HCT116 (cell line): ENCODE data around the gene MAP3K10. TPM values are rescaled to one million over a fixed set of nuclear protein-coding genes. Genes with fewer than 3 reads are reported as not detected.

ENCODE experiments used
- ATAC-seq: fragments of 200-7000 bp; cut with Tn5 transposase; 2 replicates; pipeline ENCODE4 v1.9.1; 2020; ENCODE audit warnings: mild to moderate bottlenecking, moderate library complexity
- BruUV-seq: library from RNA; stranded (reverse); fragments of 400-500 nt; replicated peaks from 2 replicates; lab custom pipeline; 2021; lab: Mats Ljungman, UMichigan
- CTCF ChIA-PET: fragments of 300-600 bp; sonication (Branson Sonifier 250); formaldehyde crosslinking; loops from one replicate; lab custom pipeline; 2021; ENCODE audit warnings: antibody characterized with exemption; lab: Charles Lee
- POLR2A ChIA-PET: fragments of 300-600, 350-600 bp; sonication (Branson Sonifier 250); formaldehyde crosslinking; loops from one replicate; lab custom pipeline; 2021; ENCODE audit warnings: antibody characterized with exemption; lab: Charles Lee
- RAD21 ChIA-PET, 2 experiments: fragments of 300-600 bp; sonication (Branson Sonifier 250); formaldehyde crosslinking; loops; one replicate each; lab custom pipeline; 2023; ENCODE audit warnings: low total read pairs in 2 of 2; ENCODE audit not compliant: uncharacterized antibody in 2 of 2, unreplicated experiment in 2 of 2, low non-redundant PET in 1 of 2; lab: Charles Lee
- DNase-seq: peaks from one replicate; pipeline ENCODE4 v3.0.0-alpha.2; 2010; ENCODE audit warnings: low read depth, low spot score
- H2AFZ ChIP-seq: fragments of 200-600 bp; shearing (Covaris generic), sonication (generic); 2 replicates; pipeline ENCODE4 v1.6.1; 2017; ENCODE audit warnings: low read depth, mixed run types, mixed read lengths, antibody characterized with exemption, low read length; ENCODE audit not compliant: poor library complexity, severe bottlenecking
- H3K27ac ChIP-seq: 2 replicates; pipeline ENCODE4 v1.5.1; 2012; ENCODE audit warnings: low read depth, low read length
- H3K27me3 ChIP-seq: fragments of 200-600 bp; sonication (generic); 2 replicates; pipeline ENCODE4 v1.6.1; 2016; ENCODE audit warnings: mixed run types, low read length, mixed read lengths; ENCODE audit not compliant: insufficient read depth
- H3K36me3 ChIP-seq, 2 experiments: fragments of 200-500 bp in 1 of 2; fragments of 200-600 bp in 1 of 2; sonication (Bioruptor generic) in 1 of 2; sonication (generic) in 1 of 2; 2 replicates each; pipeline versions ENCODE4 v1.5.1 to v1.6.1; 2014 to 2016; ENCODE audit warnings: low read length in 2 of 2, inconsistent platforms in 1 of 2, mixed read lengths in 1 of 2, mixed run types in 1 of 2; ENCODE audit not compliant: insufficient read depth in 2 of 2, control insufficient read depth in 1 of 2
- H3K4me1 ChIP-seq, 2 experiments: fragments of 200-600 bp in 1 of 2; sonication (generic) in 1 of 2; 2 replicates each; pipeline versions ENCODE4 v1.5.1 to v1.6.1; 2012 to 2017; ENCODE audit warnings: low read length in 2 of 2, inconsistent platforms in 1 of 2, mild to moderate bottlenecking in 1 of 2, mixed read lengths in 1 of 2, mixed run types in 1 of 2, moderate library complexity in 1 of 2; ENCODE audit not compliant: insufficient read depth in 2 of 2, control insufficient read depth in 1 of 2
- H3K4me2 ChIP-seq: fragments of 200-600 bp; sonication (generic); 2 replicates; pipeline ENCODE4 v1.6.1; 2017; ENCODE audit warnings: mixed run types, low read length, mixed read lengths
- H3K4me3 ChIP-seq, 2 experiments: fragments of 200-600 bp in 1 of 2; sonication (generic) in 1 of 2; replicated peaks in 1 of 2; 2 replicates each; pipeline ENCODE4 v1.5.1; 2011 to 2016; ENCODE audit warnings: low read length in 2 of 2, control low read depth in 1 of 2, low read depth in 1 of 2, mild to moderate bottlenecking in 1 of 2, mixed read lengths in 1 of 2, mixed run types in 1 of 2
- H3K79me2 ChIP-seq: fragments of 200-600 bp; sonication (generic); 2 replicates; pipeline ENCODE4 v1.6.1; 2017; ENCODE audit warnings: mild to moderate bottlenecking, mixed run types, low read length, moderate library complexity, mixed read lengths; ENCODE audit not compliant: insufficient read depth
- H3K9ac ChIP-seq: fragments of 200-600 bp; sonication (generic); 2 replicates; pipeline ENCODE4 v1.6.1; 2016; ENCODE audit warnings: low read length, mixed read lengths
- H3K9me2 ChIP-seq: fragments of 200-600 bp; sonication (generic), shearing (Covaris generic); 2 replicates; pipeline ENCODE4 v1.6.1; 2017; ENCODE audit warnings: mixed run types, mild to moderate bottlenecking, moderate library complexity; ENCODE audit not compliant: insufficient read depth
- H3K9me3 ChIP-seq, 2 experiments: fragments of 200-500 bp in 1 of 2; fragments of 200-600 bp in 1 of 2; sonication (Bioruptor generic) in 1 of 2; sonication (generic) in 1 of 2; 2 replicates each; pipeline ENCODE4 v1.6.1; 2014 to 2017; ENCODE audit warnings: low read length in 2 of 2, mixed read lengths in 2 of 2, inconsistent platforms in 1 of 2, low read depth in 1 of 2, mild to moderate bottlenecking in 1 of 2, mixed run types in 1 of 2, moderate library complexity in 1 of 2; ENCODE audit not compliant: control insufficient read depth in 1 of 2, insufficient read depth in 1 of 2
- H4K20me1 ChIP-seq: fragments of 200-600 bp; sonication (generic), shearing (Covaris generic); 2 replicates; pipeline ENCODE4 v1.6.1; 2017; ENCODE audit warnings: mixed run types, mild to moderate bottlenecking, moderate library complexity; ENCODE audit not compliant: insufficient read depth
- ELF1 ChIP-seq: IDR thresholded peaks from 2 replicates; pipeline ENCODE4 v1.6.1; 2012; ENCODE audit warnings: low read depth, borderline replicate concordance
- MAX ChIP-seq: IDR thresholded peaks from 2 replicates; pipeline ENCODE4 v1.6.1; 2012
- intact Hi-C: fragments of 100-400 bp; cut with micrococcal nuclease; formaldehyde crosslinking; loops from 2 replicates; pipeline ENCODE4 v1.10.0; 2022
- total RNA-seq: library from RNA; stranded (reverse); gene quantifications from one replicate; pipeline ENCODE4 v1.2.1, GENCODE V29; 2021; ENCODE audit not compliant: unreplicated experiment
- TF ChIP-seq, protein P1 (sequence below), 3 experiments: fragments of 200-600 bp in 1 of 3; sonication (generic) in 1 of 3; IDR thresholded peaks in 2 of 3; conservative IDR thresholded peaks in 1 of 3; 2 replicates each; pipeline ENCODE4 v1.5.1; 2012 to 2017; ENCODE audit warnings: low read depth in 2 of 3, low read length in 2 of 3, antibody characterized with exemption in 1 of 3, borderline replicate concordance in 1 of 3, control low read depth in 1 of 3, mild to moderate bottlenecking in 1 of 3, mixed read lengths in 1 of 3, mixed run types in 1 of 3, moderate library complexity in 1 of 3; ENCODE audit not compliant: insufficient read depth in 1 of 3

Gene MAP3K10
- total RNA-seq, 1 experiment from 2014 or later = 17.3 TPM

- no peak for ATAC-seq
- intact Hi-C loops = no loop called here
Measured at GRCh38 chr19:40163541-40164129, 27.6 kb upstream of the MAP3K10 start.

More at GRCh38 chr19:40163541-40164129, 27.6 kb upstream of the MAP3K10 start:
- no peak for DNase-seq
- RAD21 ChIA-PET = no interaction called here
- H3K27ac ChIP-seq = no peak overlapping the region
- CTCF ChIA-PET = interaction anchor here (1.0 kb wide), 1 partner anchor 9 kb away, joined by 3 read pairs; no protein-coding TSS in a partner anchor
- no peaks in the 10 kb centered on the region for H3K9me2 ChIP-seq
- H3K4me1 ChIP-seq = peaks cover 0 to 17% of the 10 kb centered on the region in 2 experiments; a peak in 2 of 4 replicates
- BruUV-seq = no TSS peak
- TF ChIP-seq, protein P1, sequence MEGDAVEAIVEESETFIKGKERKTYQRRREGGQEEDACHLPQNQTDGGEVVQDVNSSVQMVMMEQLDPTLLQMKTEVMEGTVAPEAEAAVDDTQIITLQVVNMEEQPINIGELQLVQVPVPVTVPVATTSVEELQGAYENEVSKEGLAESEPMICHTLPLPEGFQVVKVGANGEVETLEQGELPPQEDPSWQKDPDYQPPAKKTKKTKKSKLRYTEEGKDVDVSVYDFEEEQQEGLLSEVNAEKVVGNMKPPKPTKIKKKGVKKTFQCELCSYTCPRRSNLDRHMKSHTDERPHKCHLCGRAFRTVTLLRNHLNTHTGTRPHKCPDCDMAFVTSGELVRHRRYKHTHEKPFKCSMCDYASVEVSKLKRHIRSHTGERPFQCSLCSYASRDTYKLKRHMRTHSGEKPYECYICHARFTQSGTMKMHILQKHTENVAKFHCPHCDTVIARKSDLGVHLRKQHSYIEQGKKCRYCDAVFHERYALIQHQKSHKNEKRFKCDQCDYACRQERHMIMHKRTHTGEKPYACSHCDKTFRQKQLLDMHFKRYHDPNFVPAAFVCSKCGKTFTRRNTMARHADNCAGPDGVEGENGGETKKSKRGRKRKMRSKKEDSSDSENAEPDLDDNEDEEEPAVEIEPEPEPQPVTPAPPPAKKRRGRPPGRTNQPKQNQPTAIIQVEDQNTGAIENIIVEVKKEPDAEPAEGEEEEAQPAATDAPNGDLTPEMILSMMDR (IDR thresholded peaks at IDR 0.05 in 2 of 3, conservative IDR thresholded peaks at IDR 0.05 in 1 of 3; ENCODE audit: borderline replicate concordance in 1 of 3, insufficient read depth in 1 of 3, low read depth in 2 of 3, low read length in 2 of 3) = no peak
- TF ChIP-seq ELF1 = no peak
- no peak for TF ChIP-seq MAX
- no peaks in the 10 kb centered on the region for H4K20me1 ChIP-seq
- no peak overlapping the region for H3K4me3 ChIP-seq
- H2AFZ ChIP-seq = peak overlapping the region; percentile 8
- H3K79me2 ChIP-seq = no peaks in the 10 kb centered on the region
- no peak overlapping the region for H3K4me2 ChIP-seq
- H3K9me3 ChIP-seq = no peaks in the 10 kb centered on the region
- H3K36me3 ChIP-seq = no peaks in the 10 kb centered on the region
- POLR2A ChIA-PET = interaction anchor here (1.0 kb wide), 1 partner anchor 16 kb away, joined by 3 read pairs; no protein-coding TSS in a partner anchor
- H3K9ac ChIP-seq = no peak overlapping the region
- no peaks in the 10 kb centered on the region for H3K27me3 ChIP-seq
